GM23338 (cell line): ENCODE results near the gene ZNF394. TPM values are rescaled to one million over a fixed set of nuclear protein-coding genes. Genes with fewer than 3 reads are reported as not detected.
A peak's percentile ranks its signal among the peaks of the same experiment; 100 is the strongest.
"Not testable (repeated sequence)": the region's sequence is repeated elsewhere in the genome, so short reads cannot be mapped to it uniquely, and the experiment has no call there.

ENCODE experiments used
- ATAC-seq: fragments of 200-7000 bp; cut with Tn5 transposase; 3 replicates; pipeline ENCODE4 v1.9.1; 2020
- DNase-seq: peaks from one replicate; pipeline ENCODE4 v3.0.0-alpha.2; 2015; ENCODE audit warnings: low spot score
- H2AFZ ChIP-seq: fragments of 200-600 bp; sonication (generic); 2 replicates; pipeline ENCODE4 v1.8.0; 2016; ENCODE audit warnings: antibody characterized with exemption, mild to moderate bottlenecking, moderate library complexity
- H3F3A ChIP-seq: fragments of 200-600 bp; sonication (generic); replicated peaks from 2 replicates; pipeline ENCODE4 v1.8.0; 2017; ENCODE audit warnings: antibody characterized with exemption, mixed run types, low read depth
- H3K27ac ChIP-seq: fragments of 200-600 bp; sonication (generic); 2 replicates; pipeline ENCODE4 v1.6.1; 2016; ENCODE audit warnings: low read depth
- H3K27me3 ChIP-seq: fragments of 200-600 bp; sonication (generic); 2 replicates; pipeline ENCODE4 v1.8.0; 2016; ENCODE audit warnings: mild to moderate bottlenecking, mixed run types, moderate library complexity; ENCODE audit not compliant: insufficient read depth
- H3K36me3 ChIP-seq: fragments of 200-600 bp; sonication (generic); 2 replicates; pipeline ENCODE4 v1.8.0; 2016; ENCODE audit warnings: mild to moderate bottlenecking; ENCODE audit not compliant: insufficient read depth
- H3K4me1 ChIP-seq: fragments of 200-600 bp; sonication (generic); 2 replicates; pipeline ENCODE4 v1.8.0; 2016; ENCODE audit warnings: mild to moderate bottlenecking, moderate library complexity; ENCODE audit not compliant: insufficient read depth
- H3K4me2 ChIP-seq: fragments of 200-600 bp; sonication (generic); 2 replicates; pipeline ENCODE4 v1.7.1; 2017; ENCODE audit warnings: mixed run types
- H3K4me3 ChIP-seq: fragments of 200-600 bp; sonication (generic); 2 replicates; pipeline ENCODE4 v1.6.1; 2016; ENCODE audit warnings: mixed run types
- H3K79me2 ChIP-seq: fragments of 200-600 bp; sonication (generic); replicated peaks from 2 replicates; pipeline ENCODE4 v1.8.0; 2017; ENCODE audit warnings: mild to moderate bottlenecking; ENCODE audit not compliant: insufficient read depth
- H3K9me2 ChIP-seq: fragments of 200-600 bp; sonication (generic); 2 replicates; pipeline ENCODE4 v1.8.0; 2017; ENCODE audit not compliant: insufficient read depth
- H4K20me1 ChIP-seq: fragments of 200-600 bp; sonication (generic); replicated peaks from 2 replicates; pipeline ENCODE4 v1.8.0; 2017; ENCODE audit warnings: mild to moderate bottlenecking; ENCODE audit not compliant: insufficient read depth
- H3K27ac Mint-ChIP-seq: 2 replicates; pipeline ENCODE4 v1.8.0; 2020; ENCODE audit warnings: inconsistent platforms, mild to moderate bottlenecking, moderate library complexity, mixed read lengths
- H3K27me3 Mint-ChIP-seq: 3 replicates; pipeline ENCODE4 v1.8.0; 2022; ENCODE audit warnings: low read depth, mild to moderate bottlenecking, moderate library complexity, mixed read lengths, inconsistent platforms; ENCODE audit not compliant: insufficient read depth, poor library complexity
- H3K36me3 Mint-ChIP-seq: 3 replicates; pipeline ENCODE4 v1.8.0; 2021; ENCODE audit warnings: low read depth, mild to moderate bottlenecking, inconsistent platforms, moderate library complexity, mixed read lengths
- H3K4me1 Mint-ChIP-seq: 3 replicates; pipeline ENCODE4 v1.8.0; 2020; ENCODE audit warnings: mild to moderate bottlenecking, inconsistent platforms, mixed read lengths
- H3K4me3 Mint-ChIP-seq: 3 replicates; pipeline ENCODE4 v1.8.0; 2021; ENCODE audit warnings: moderate library complexity, mild to moderate bottlenecking, inconsistent platforms, mixed read lengths
- H3K9me3 Mint-ChIP-seq: 3 replicates; pipeline ENCODE4 v1.8.0; 2020; ENCODE audit warnings: moderate library complexity, mild to moderate bottlenecking, inconsistent platforms, mixed read lengths
- ETS1 ChIP-seq: IDR thresholded peaks from 2 replicates; pipeline ENCODE4 v1.6.1; 2016; ENCODE audit warnings: antibody characterized with exemption
- EZH2phosphoT487 ChIP-seq: fragments of 200-600 bp; sonication (generic); IDR thresholded peaks from one replicate; pipeline ENCODE4 v1.8.1; 2018; ENCODE audit warnings: antibody characterized with exemption; ENCODE audit not compliant: unreplicated experiment
- JUNB ChIP-seq: IDR thresholded peaks from one replicate; pipeline ENCODE4 v1.6.1; 2016; ENCODE audit warnings: antibody characterized with exemption; ENCODE audit not compliant: unreplicated experiment
- POLR2AphosphoS5 ChIP-seq: IDR thresholded peaks from 2 replicates; pipeline ENCODE4 v1.6.1; 2016; ENCODE audit warnings: antibody characterized with exemption, low read depth
- ZNF114 ChIP-seq: fragments of 250-450 bp; sonication (Bioruptor Pico); IDR thresholded peaks from 2 replicates; pipeline ENCODE4 v1.5.0; 2020; ENCODE audit warnings: mild to moderate bottlenecking, moderate library complexity
- polyA plus RNA-seq: library from polyadenylated mRNA; unstranded; fragments of >200 nt; fragmentation: Nextera tagmentation; extraction: Ambion mirVana; gene quantifications from 2 replicates; pipeline ENCODE4 v1.2.1, GENCODE V29; 2016
- total RNA-seq: library from RNA; depleted of rRNA; stranded (reverse); fragments of >200 nt; shearing (Covaris generic); gene quantifications from 2 replicates; pipeline ENCODE4 v1.2.3, GENCODE V29; 2014
- TF ChIP-seq, protein P1 (sequence below), 2 experiments: fragments of 200-600 bp in 1 of 2; sonication (generic) in 1 of 2; conservative IDR thresholded peaks; 2 replicates each; pipeline versions ENCODE4 v1.5.1 to v1.6.1; 2016 to 2017; ENCODE audit warnings: antibody characterized with exemption in 2 of 2, low read depth in 2 of 2, mild to moderate bottlenecking in 2 of 2, moderate library complexity in 1 of 2
- TF ChIP-seq, protein P2 (sequence below): IDR thresholded peaks from one replicate; pipeline ENCODE4 v1.6.1; 2018; ENCODE audit warnings: antibody characterized with exemption; ENCODE audit not compliant: unreplicated experiment

The ZNF394 gene
- total and polyA plus RNA-seq, 2 experiments from 2014 or later = 12.6 to 26.9 TPM

DNA sequence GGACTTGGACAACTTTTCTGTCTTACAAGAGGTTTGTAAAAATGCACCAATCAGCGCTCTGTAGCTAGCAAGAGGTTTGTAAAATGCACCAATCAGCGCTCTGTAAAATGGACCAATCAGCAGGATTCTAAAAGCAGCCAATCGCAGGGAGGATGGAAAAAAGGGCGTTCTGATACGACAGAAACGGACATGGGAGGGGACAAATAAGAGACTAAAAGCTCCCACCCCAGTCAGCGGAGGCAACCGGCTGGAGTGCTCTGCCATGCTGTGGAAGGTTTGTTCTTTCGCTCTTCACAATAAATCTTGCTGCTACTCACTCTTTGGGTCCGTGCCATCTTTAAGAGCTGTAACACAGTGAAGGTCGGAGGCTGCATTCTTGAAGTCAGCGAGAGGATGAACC is 1.2 kb upstream of the ZNF394 start:
- H3F3A ChIP-seq = peaks cover 32% of the 10 kb centered on the region; the same call in 1 of the 2 replicates
- H3K36me3 ChIP-seq = peaks cover 12% of the 10 kb centered on the region
- H3K27ac Mint-ChIP-seq, ATAC-seq, H3K9me3 Mint-ChIP-seq, H3K9me2 ChIP-seq, H2AFZ ChIP-seq, H3K27me3 ChIP-seq, H3K27ac ChIP-seq: not testable (repeated sequence)
- peaks cover 26% of the 10 kb centered on the region for H3K4me1 ChIP-seq
- Mint-ChIP-seq H3K4me3 (peak overlapping the region; percentile 99; the same call in 2 of the 3 replicates), H3K4me1 (peaks cover 22% of the 10 kb centered on the region), H3K36me3 (peaks cover 24% of the 10 kb centered on the region), H3K27me3 (peaks cover 10% of the 10 kb centered on the region)
- peaks cover 52% of the 10 kb centered on the region for H3K79me2 ChIP-seq
- DNase-seq = peak; percentile 56
- peaks cover 22% of the 10 kb centered on the region for H4K20me1 ChIP-seq
- peak overlapping the region; percentile 85 for H3K4me3 ChIP-seq
- H3K4me2 ChIP-seq = peak overlapping the region; percentile 94; the same call in 1 of the 2 replicates

DNA sequence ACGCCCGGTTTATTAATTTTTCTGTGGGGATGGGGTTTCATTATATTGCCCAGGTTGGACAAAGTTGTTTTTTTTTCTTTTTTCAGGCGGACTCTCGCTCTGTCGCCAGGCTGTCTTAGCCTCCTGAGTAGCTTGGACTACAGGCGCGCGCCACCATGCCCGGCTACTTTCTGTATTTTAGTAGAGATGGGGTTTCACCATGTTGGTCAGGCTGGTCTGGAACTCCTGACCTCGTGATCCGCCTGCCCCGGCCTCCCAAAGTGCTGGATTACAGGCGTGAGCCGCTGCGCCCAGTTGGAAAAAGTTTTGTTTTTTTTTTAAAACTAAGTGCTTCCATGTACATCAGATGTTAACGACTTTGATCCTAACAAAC is 542 bp upstream of the ZNF394 start:
- no peak for TF ChIP-seq ETS1
- TF ChIP-seq, protein P1, sequence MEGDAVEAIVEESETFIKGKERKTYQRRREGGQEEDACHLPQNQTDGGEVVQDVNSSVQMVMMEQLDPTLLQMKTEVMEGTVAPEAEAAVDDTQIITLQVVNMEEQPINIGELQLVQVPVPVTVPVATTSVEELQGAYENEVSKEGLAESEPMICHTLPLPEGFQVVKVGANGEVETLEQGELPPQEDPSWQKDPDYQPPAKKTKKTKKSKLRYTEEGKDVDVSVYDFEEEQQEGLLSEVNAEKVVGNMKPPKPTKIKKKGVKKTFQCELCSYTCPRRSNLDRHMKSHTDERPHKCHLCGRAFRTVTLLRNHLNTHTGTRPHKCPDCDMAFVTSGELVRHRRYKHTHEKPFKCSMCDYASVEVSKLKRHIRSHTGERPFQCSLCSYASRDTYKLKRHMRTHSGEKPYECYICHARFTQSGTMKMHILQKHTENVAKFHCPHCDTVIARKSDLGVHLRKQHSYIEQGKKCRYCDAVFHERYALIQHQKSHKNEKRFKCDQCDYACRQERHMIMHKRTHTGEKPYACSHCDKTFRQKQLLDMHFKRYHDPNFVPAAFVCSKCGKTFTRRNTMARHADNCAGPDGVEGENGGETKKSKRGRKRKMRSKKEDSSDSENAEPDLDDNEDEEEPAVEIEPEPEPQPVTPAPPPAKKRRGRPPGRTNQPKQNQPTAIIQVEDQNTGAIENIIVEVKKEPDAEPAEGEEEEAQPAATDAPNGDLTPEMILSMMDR (conservative IDR thresholded peaks at IDR 0.05; ENCODE audit: low read depth in 2 of 2) = no peak
- no peak for TF ChIP-seq ZNF114 (CRISPR knock-in tag)
- TF ChIP-seq, protein P2, sequence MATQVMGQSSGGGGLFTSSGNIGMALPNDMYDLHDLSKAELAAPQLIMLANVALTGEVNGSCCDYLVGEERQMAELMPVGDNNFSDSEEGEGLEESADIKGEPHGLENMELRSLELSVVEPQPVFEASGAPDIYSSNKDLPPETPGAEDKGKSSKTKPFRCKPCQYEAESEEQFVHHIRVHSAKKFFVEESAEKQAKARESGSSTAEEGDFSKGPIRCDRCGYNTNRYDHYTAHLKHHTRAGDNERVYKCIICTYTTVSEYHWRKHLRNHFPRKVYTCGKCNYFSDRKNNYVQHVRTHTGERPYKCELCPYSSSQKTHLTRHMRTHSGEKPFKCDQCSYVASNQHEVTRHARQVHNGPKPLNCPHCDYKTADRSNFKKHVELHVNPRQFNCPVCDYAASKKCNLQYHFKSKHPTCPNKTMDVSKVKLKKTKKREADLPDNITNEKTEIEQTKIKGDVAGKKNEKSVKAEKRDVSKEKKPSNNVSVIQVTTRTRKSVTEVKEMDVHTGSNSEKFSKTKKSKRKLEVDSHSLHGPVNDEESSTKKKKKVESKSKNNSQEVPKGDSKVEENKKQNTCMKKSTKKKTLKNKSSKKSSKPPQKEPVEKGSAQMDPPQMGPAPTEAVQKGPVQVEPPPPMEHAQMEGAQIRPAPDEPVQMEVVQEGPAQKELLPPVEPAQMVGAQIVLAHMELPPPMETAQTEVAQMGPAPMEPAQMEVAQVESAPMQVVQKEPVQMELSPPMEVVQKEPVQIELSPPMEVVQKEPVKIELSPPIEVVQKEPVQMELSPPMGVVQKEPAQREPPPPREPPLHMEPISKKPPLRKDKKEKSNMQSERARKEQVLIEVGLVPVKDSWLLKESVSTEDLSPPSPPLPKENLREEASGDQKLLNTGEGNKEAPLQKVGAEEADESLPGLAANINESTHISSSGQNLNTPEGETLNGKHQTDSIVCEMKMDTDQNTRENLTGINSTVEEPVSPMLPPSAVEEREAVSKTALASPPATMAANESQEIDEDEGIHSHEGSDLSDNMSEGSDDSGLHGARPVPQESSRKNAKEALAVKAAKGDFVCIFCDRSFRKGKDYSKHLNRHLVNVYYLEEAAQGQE = no peak
- no peak for TF ChIP-seq POLR2AphosphoS5
- TF ChIP-seq JUNB = no peak
- no peak for TF ChIP-seq EZH2phosphoT487
- H3K27ac ChIP-seq = no peak overlapping the region
- H3K79me2 ChIP-seq = peaks cover 52% of the 10 kb centered on the region

More for the DNA sequence above, 542 bp upstream of the ZNF394 start:
- Histone ChIP-seq H3K36me3 (peaks cover 19% of the 10 kb centered on the region), H3K4me2 (peak overlapping the region; percentile 94), H4K20me1 (peaks cover 24% of the 10 kb centered on the region), H3K4me1 (peaks cover 20% of the 10 kb centered on the region), H3K4me3 (peak overlapping the region; percentile 85), H3F3A (peaks cover 26% of the 10 kb centered on the region; the same call in 1 of the 2 replicates), H3K27me3 (no peaks in the 10 kb centered on the region), H3K9me2 (no peaks in the 10 kb centered on the region), H2AFZ (peak overlapping the region; percentile 96)
- ATAC-seq = no peak
- peak overlapping the region; percentile 99 for H3K4me3 Mint-ChIP-seq
- no peak for DNase-seq
- H3K36me3 Mint-ChIP-seq = peaks cover 30% of the 10 kb centered on the region
- H3K27ac Mint-ChIP-seq = peak overlapping the region; percentile 100
- peaks cover 10% of the 10 kb centered on the region for H3K27me3 Mint-ChIP-seq
- H3K9me3 Mint-ChIP-seq = peaks cover 10% of the 10 kb centered on the region; the same call in 1 of the 3 replicates
- H3K4me1 Mint-ChIP-seq = peaks cover 16% of the 10 kb centered on the region
